ENCODE measurements around the gene CLDN19. TPM values are rescaled to one million over a fixed set of nuclear protein-coding genes. Genes with fewer than 3 reads are reported as not detected.

The CLDN19 gene
- total and polyA plus RNA-seq, 12 donors, result 0.06 TPM; not detected in 11

DNA sequence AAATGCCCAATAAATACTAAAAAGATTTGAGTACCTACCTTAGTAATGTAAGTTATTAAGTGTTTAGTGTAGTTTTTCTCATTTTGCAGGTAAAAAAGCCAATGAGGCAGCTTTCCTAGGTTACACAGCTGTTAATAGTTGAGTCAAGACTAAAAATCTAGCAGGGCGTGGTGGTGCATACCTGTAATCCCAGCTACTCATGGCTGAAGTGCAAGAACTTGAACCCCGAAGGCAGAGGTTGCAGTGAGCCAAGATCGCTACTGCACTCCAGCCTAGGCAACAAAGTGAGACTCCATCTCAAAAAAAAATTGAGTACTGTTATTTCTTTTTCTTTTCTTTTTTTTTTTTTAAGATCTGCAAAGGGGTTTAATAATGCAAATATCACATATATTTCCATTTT lies 50.1 kb downstream of the CLDN19 start:
- Histone ChIP-seq H3K36me3 (peaks cover 0 to 70% (median 0%) of the 10 kb centered on the region in 9 donors), H3K27ac (no peak overlapping the region), H3K4me3 (no peak overlapping the region), H3K27me3 (no peaks in the 10 kb centered on the region), H3K4me1 (peaks cover 2 to 95% (median 81%) of the 10 kb centered on the region in 9 donors), H3K9me3 (no peaks in the 10 kb centered on the region)
- no peak for DNase-seq
- 84 to 93% methylated on average over 3 of the region's 3 CpGs for WGBS, 2 donors
- TF ChIP-seq, protein P1, sequence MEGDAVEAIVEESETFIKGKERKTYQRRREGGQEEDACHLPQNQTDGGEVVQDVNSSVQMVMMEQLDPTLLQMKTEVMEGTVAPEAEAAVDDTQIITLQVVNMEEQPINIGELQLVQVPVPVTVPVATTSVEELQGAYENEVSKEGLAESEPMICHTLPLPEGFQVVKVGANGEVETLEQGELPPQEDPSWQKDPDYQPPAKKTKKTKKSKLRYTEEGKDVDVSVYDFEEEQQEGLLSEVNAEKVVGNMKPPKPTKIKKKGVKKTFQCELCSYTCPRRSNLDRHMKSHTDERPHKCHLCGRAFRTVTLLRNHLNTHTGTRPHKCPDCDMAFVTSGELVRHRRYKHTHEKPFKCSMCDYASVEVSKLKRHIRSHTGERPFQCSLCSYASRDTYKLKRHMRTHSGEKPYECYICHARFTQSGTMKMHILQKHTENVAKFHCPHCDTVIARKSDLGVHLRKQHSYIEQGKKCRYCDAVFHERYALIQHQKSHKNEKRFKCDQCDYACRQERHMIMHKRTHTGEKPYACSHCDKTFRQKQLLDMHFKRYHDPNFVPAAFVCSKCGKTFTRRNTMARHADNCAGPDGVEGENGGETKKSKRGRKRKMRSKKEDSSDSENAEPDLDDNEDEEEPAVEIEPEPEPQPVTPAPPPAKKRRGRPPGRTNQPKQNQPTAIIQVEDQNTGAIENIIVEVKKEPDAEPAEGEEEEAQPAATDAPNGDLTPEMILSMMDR (IDR thresholded peaks at IDR 0.05), result no peak
- no peak for ATAC-seq
- intact Hi-C loops (cut with DNase I), result loop anchor here in 2 of 10 donors (10.0 kb wide), 2 partner anchors 345 to 355 kb away; partner anchors contain the start of gene FOXJ3 (in 1 of the 2)

DNA sequence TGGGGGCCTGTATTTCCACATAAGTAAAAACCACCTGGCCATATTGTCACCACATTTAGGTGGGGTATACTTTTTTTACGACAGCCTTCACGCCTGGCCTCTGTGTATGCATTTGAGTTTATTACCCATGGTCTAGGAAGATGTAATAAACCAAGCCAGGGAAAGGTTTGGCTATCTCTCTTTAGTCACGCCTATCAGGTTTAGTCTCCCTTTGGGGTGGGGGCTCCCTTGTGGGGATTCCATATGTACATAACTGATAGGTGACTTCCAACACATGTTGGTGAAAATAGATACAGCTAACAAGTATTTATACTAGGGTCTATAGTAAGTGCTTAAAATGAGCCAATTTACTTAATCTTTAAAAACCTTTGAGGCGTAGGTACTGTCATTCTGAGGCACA lies 53.6 kb downstream of the CLDN19 start:
- peak overlapping the region in 4 of 10 donors; percentile 1 to 20 (median 10) for H3K27ac ChIP-seq
- DNase-seq (no peak), ATAC-seq (no peak)
- H3K36me3 ChIP-seq, result peaks cover 0 to 51% (median 0%) of the 10 kb centered on the region in 9 donors
- H3K27me3 ChIP-seq, result no peaks in the 10 kb centered on the region
- 60 to 70% methylated on average over 4 of the region's 4 CpGs for WGBS, 2 donors
- peak overlapping the region in 1 of 10 donors; percentile 17 for H3K4me3 ChIP-seq
- intact Hi-C loops (cut with DNase I), result loop anchor here in 2 of 10 donors (10.0 kb wide), 2 partner anchors 342 to 352 kb away; partner anchors contain the start of gene FOXJ3 (in 1 of the 2)
- no peaks in the 10 kb centered on the region for H3K9me3 ChIP-seq
- H3K4me1 ChIP-seq, result peaks cover 4 to 85% (median 82%) of the 10 kb centered on the region in 9 donors
- TF ChIP-seq, protein P1 (IDR thresholded peaks at IDR 0.05), result no peak

DNA sequence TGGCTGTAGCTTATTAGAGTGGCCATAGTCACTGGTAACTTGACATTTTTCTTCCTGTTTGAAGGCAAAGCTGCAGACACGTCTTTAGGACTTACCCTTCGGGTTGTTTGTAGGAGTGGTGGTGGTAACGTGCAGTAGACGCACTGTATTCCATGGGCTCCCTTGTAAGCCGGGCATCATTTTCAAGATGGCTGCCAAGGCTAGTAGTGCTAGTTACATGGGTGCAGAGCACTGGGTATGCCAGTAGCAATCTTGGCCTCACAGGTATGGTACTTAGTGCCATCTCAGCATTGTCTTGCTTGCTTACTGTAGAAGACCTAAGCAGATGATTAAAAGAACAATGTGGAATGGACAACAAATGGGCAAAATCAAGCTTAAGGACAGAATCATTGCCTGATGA lies 55.9 kb downstream of the CLDN19 start:
- no peaks in the 10 kb centered on the region for H3K27me3 ChIP-seq
- no peaks in the 10 kb centered on the region for H3K9me3 ChIP-seq
- peak overlapping the region in 4 of 10 donors; percentile 94 to 97 (median 95) for H3K27ac ChIP-seq
- H3K4me1 ChIP-seq, result peaks cover 4 to 78% (median 73%) of the 10 kb centered on the region in 9 donors
- WGBS, 2 donors, result 42 to 50% methylated on average over 5 of the region's 5 CpGs
- intact Hi-C loops (cut with DNase I), result loop anchor here in 3 of 10 donors (5.0 to 10.0 kb wide), 3 partner anchors 339 to 349 kb away; partner anchors contain the start of gene FOXJ3 (in 1 of the 3)
- peak overlapping the region in 8 of 10 donors; percentile 78 to 86 (median 82) for H3K4me3 ChIP-seq
- H3K36me3 ChIP-seq, result peaks cover 0 to 38% (median 0%) of the 10 kb centered on the region in 9 donors
- ATAC-seq (no peak), DNase-seq (no peak)
- TF ChIP-seq, protein P1 (IDR thresholded peaks at IDR 0.05), result no peak

Other genes starting within 250 kb of the CLDN19 start
- gene PPIH, start 81.8 kb downstream of the CLDN19 start, total RNA-seq, result 10 to 100 TPM; 15.2 to 23.0 (median 18.3) TPM
- 10 to 100 TPM; 26.6 to 38.6 TPM for gene PPIH, start 81.8 kb downstream of the CLDN19 start, polyA plus RNA-seq
- 100 to 1,000 TPM; 639 to 983 (median 777) TPM for gene YBX1, start 57.8 kb downstream of the CLDN19 start, total RNA-seq
- gene YBX1, start 57.8 kb downstream of the CLDN19 start, polyA plus RNA-seq, result 1,000 to 10,000 TPM in 1 of 2 donors, 100 to 1,000 TPM in 1; 300 to 1,036 TPM
- 10 to 100 TPM in 4 of 10 donors, 1 to 10 TPM in 6; 5.0 to 18.3 (median 7.6) TPM for gene P3H1, start 26.8 kb upstream of the CLDN19 start, total RNA-seq
- 10 to 100 TPM; 24.2 to 31.4 TPM for gene P3H1, start 26.8 kb upstream of the CLDN19 start, polyA plus RNA-seq
- 10 to 100 TPM in 2 of 10 donors, 1 to 10 TPM in 8; 4.9 to 10.7 (median 8.5) TPM for gene C1orf50, start 27.0 kb upstream of the CLDN19 start, total RNA-seq
- 1 to 10 TPM; 4.7 to 5.8 TPM for gene C1orf50, start 27.0 kb upstream of the CLDN19 start, polyA plus RNA-seq
- gene TMEM269, start 44.8 kb upstream of the CLDN19 start, total RNA-seq, result under 1 TPM in 2 of 10 donors, not detected in 8; 0.07 to 0.09 TPM
- under 1 TPM in 1 of 2 donors, not detected in 1; 0.01 TPM for gene TMEM269, start 44.8 kb upstream of the CLDN19 start, polyA plus RNA-seq
- 1 to 10 TPM; 2.2 to 6.1 (median 5.0) TPM for gene ERMAP, start 76.9 kb upstream of the CLDN19 start, total RNA-seq
- gene ERMAP, start 76.9 kb upstream of the CLDN19 start, polyA plus RNA-seq, result 1 to 10 TPM; 1.4 to 4.0 TPM
- 10 to 100 TPM; 11.6 to 19.7 (median 13.8) TPM for gene SVBP, start 77.2 kb upstream of the CLDN19 start, total RNA-seq
- 10 to 100 TPM; 24.7 to 31.7 TPM for gene SVBP, start 77.2 kb upstream of the CLDN19 start, polyA plus RNA-seq
- 1 to 10 TPM; 6.0 to 9.2 (median 7.9) TPM for gene ZNF691, start 106.4 kb upstream of the CLDN19 start, total RNA-seq
- 10 to 100 TPM in 1 of 2 donors, 1 to 10 TPM in 1; 6.7 to 10.1 TPM for gene ZNF691, start 106.4 kb upstream of the CLDN19 start, polyA plus RNA-seq
- gene SLC2A1, start 218.6 kb upstream of the CLDN19 start, total RNA-seq, result 10 to 100 TPM in 9 of 10 donors, 1 to 10 TPM in 1; 8.2 to 63.7 (median 28.9) TPM
- 10 to 100 TPM in 1 of 2 donors, 1 to 10 TPM in 1; 6.7 to 98.7 TPM for gene SLC2A1, start 218.6 kb upstream of the CLDN19 start, polyA plus RNA-seq